ENCODE data around the gene KCNMA1. TPM values are rescaled to one million over a fixed set of nuclear protein-coding genes. Genes with fewer than 3 reads are reported as not detected.

KCNMA1 gene
- polyA plus RNA-seq, 1 of the 3 experiments (the other 2 are of a cell fraction): 107 TPM

DNA sequence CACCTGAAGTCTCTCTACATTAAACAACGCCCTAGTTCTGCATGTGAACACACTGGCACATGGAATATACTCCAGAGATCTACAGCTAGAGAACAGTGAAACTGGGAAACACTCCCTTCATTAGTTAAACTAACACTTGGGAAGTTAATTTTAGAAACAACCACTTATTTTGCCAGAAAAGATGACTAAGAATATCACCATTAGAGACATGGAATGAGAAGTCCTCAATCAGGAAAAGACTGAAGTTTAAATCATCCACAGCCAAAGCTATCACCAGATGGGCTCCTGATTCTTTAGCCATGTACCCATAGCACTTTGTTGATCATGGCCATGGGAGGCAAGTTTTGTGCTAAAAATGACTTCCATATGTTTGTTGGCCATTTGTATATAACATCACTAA lies 719.5 kb downstream of the KCNMA1 start:
- Histone ChIP-seq H3K9me3 (no peaks in the 10 kb centered on the region), H3K4me3 (ENCODE audit: low read depth in 2 of 2, low read length in 1 of 2) (no peak overlapping the region), H3F3A (replicated peaks; ENCODE audit: insufficient read depth) (no peaks in the 10 kb centered on the region), H2AFZ (ENCODE audit: low read depth) (no peak overlapping the region), H3K27me3 (ENCODE audit: insufficient read depth) (no peaks in the 10 kb centered on the region), H3K4me2 (no peak overlapping the region), H3K36me3 (replicated peaks in 1 of 2; ENCODE audit: control insufficient read depth in 1 of 2, insufficient read depth in 2 of 2, low read length in 1 of 2) (peaks cover 0 to 19% of the 10 kb centered on the region in 2 experiments), H4K20me1 (ENCODE audit: insufficient read depth) (no peaks in the 10 kb centered on the region), H3K27ac (ENCODE audit: low read depth in 2 of 2, low read length in 1 of 2) (no peak overlapping the region), H3K79me2 (ENCODE audit: insufficient read depth) (no peaks in the 10 kb centered on the region), H3K4me1 (ENCODE audit: control insufficient read depth in 1 of 2, insufficient read depth in 2 of 2, low read depth in 1 of 2, low read length in 1 of 2) (peaks cover 0 to 9% of the 10 kb centered on the region in 2 experiments; a peak in 2 of 4 replicates), H3K9ac (no peak overlapping the region), H3K9me2 (no peaks in the 10 kb centered on the region)
- no peak for DNase-seq
- WGBS (ENCODE audit: low lambda C conversion rate): 60% methylated on average over 1 of the region's 1 CpG
- TF ChIP-seq FOSL2 (IDR thresholded peaks at IDR 0.05; ENCODE audit: borderline replicate concordance, low read depth) (no peak), CHD2 (IDR thresholded peaks at IDR 0.05; ENCODE audit: low read length, partially characterized antibody) (no peak), GATA2 (CRISPR knock-in tag; IDR thresholded peaks at IDR 0.05) (no peak), EZH2phosphoT487 (IDR thresholded peaks at IDR 0.05; ENCODE audit: borderline replicate concordance, low read depth) (no peak), FOXM1 (IDR thresholded peaks at IDR 0.05; ENCODE audit: low read depth) (no peak), TAF1 (IDR thresholded peaks at IDR 0.05; ENCODE audit: borderline replicate concordance, low read depth, low read length) (no peak)
- TF ChIP-seq, protein P1, sequence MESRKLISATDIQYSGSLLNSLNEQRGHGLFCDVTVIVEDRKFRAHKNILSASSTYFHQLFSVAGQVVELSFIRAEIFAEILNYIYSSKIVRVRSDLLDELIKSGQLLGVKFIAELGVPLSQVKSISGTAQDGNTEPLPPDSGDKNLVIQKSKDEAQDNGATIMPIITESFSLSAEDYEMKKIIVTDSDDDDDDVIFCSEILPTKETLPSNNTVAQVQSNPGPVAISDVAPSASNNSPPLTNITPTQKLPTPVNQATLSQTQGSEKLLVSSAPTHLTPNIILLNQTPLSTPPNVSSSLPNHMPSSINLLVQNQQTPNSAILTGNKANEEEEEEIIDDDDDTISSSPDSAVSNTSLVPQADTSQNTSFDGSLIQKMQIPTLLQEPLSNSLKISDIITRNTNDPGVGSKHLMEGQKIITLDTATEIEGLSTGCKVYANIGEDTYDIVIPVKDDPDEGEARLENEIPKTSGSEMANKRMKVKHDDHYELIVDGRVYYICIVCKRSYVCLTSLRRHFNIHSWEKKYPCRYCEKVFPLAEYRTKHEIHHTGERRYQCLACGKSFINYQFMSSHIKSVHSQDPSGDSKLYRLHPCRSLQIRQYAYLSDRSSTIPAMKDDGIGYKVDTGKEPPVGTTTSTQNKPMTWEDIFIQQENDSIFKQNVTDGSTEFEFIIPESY (IDR thresholded peaks at IDR 0.05; ENCODE audit: borderline replicate concordance, low read depth): no peak
- TF ChIP-seq, protein P2, sequence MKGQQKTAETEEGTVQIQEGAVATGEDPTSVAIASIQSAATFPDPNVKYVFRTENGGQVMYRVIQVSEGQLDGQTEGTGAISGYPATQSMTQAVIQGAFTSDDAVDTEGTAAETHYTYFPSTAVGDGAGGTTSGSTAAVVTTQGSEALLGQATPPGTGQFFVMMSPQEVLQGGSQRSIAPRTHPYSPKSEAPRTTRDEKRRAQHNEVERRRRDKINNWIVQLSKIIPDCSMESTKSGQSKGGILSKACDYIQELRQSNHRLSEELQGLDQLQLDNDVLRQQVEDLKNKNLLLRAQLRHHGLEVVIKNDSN (IDR thresholded peaks at IDR 0.05; ENCODE audit: borderline replicate concordance, low read depth): no peak
- POLR2A ChIA-PET: no interaction called here
- CTCF ChIA-PET: no interaction called here

DNA sequence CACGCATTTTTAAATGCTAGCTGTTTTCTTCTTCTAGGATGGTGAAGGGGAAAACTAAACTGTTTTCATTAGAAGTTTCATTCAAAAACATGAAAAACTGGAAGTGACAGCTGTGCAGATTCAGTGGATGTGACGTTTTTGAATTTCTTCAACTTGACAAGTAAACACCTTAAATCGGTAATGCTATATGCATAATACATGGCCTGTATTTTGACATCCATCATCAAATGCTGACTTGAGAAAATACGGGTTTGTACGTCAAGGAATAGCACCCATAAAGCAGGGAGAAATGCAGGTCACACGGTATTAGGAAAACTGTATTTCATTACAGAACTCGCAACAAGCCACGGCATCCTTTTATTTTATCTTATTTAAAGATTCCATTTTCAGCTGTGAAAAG lies 720.5 kb downstream of the KCNMA1 start:
- Histone ChIP-seq H3K9me2 (no peaks in the 10 kb centered on the region), H3F3A (replicated peaks; ENCODE audit: insufficient read depth) (no peaks in the 10 kb centered on the region), H2AFZ (ENCODE audit: low read depth) (no peak overlapping the region), H3K79me2 (ENCODE audit: insufficient read depth) (no peaks in the 10 kb centered on the region), H3K4me1 (ENCODE audit: control insufficient read depth in 1 of 2, insufficient read depth in 2 of 2, low read depth in 1 of 2, low read length in 1 of 2) (peaks cover 0 to 5% of the 10 kb centered on the region in 2 experiments; a peak in 2 of 4 replicates), H3K27me3 (ENCODE audit: insufficient read depth) (no peaks in the 10 kb centered on the region), H3K36me3 (replicated peaks in 1 of 2; ENCODE audit: control insufficient read depth in 1 of 2, insufficient read depth in 2 of 2, low read length in 1 of 2) (peaks cover 0 to 30% of the 10 kb centered on the region in 2 experiments), H3K4me3 (ENCODE audit: low read depth in 2 of 2, low read length in 1 of 2) (no peak overlapping the region), H3K27ac (ENCODE audit: low read depth in 2 of 2, low read length in 1 of 2) (no peak overlapping the region), H3K9me3 (no peaks in the 10 kb centered on the region), H4K20me1 (ENCODE audit: insufficient read depth) (no peaks in the 10 kb centered on the region), H3K9ac (no peak overlapping the region), H3K4me2 (no peak overlapping the region)
- ChIA-PET CTCF (interaction anchor here (1.4 kb wide), 1 partner anchor 12 kb away, joined by 4 read pairs; no protein-coding TSS in a partner anchor), POLR2A (no interaction called here)
- no peak for DNase-seq
- 94% methylated on average over 8 of the region's 8 CpGs for WGBS (ENCODE audit: low lambda C conversion rate)
- TF ChIP-seq, protein P1 (IDR thresholded peaks at IDR 0.05; ENCODE audit: borderline replicate concordance, low read depth): no peak
- no peak for TF ChIP-seq FOXJ3 (CRISPR knock-in tag; IDR thresholded peaks at IDR 0.05)
- TF ChIP-seq CHD2 (IDR thresholded peaks at IDR 0.05; ENCODE audit: low read length, partially characterized antibody): no peak
- TF ChIP-seq JUND (IDR thresholded peaks at IDR 0.05): no peak

All from SK-N-SH (cell line).